CD1c-positive myeloid dendritic cell (primary cell): ENCODE data around the gene SLC17A4.
"Not testable (repeated sequence)": the region's sequence is repeated elsewhere in the genome, so short reads cannot be mapped to it uniquely, and the experiment has no call there.

Experiments used
- DNase-seq: peaks from one replicate; pipeline ENCODE4 v3.0.0-alpha.2; 2016; ENCODE audit errors: extremely low spot score

Gene SLC17A4

DNA sequence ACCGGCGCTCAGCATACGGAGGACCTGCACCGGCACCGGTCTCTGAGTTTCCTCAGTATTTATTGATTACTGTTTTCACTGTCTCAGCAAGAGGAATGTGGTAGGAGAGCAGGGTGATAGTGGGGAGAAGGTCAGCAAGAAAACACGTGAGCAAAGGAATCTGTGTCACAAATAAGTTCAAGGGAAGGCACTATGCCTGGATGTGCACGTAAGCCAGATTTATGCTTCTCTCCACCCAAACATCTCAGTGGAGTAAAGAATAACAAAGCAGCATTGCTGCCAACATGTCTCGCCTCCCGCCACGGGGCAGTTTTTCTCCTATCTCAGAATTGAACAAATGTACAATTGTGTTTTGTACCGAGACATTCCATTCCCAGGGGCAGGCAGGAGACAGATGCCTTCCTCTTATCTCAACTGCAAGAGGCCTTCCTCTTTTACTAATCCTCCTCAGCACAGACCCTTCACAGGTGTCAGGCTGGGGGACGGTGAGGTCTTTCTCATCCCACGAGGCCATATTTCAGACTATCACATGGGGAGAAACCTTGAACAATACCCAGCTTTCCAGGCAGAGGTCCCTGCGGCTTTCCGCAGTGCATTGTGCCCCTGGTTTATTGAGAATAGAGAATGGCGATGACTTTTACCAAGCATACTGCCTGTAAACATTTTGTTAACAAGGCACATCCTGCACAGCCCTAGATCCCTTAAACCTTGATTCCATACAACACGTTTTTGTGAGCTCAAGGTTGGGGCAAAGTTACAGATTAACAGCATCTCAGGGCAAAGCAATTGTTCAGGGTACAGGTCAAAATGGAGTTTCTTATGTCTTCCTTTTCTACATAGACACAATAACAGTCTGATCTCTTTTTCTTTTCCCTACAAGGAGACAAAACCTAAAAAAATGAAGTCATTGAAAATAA is 5.7 kb upstream of the SLC17A4 start:
- DNase-seq: not testable (repeated sequence)

DNA sequence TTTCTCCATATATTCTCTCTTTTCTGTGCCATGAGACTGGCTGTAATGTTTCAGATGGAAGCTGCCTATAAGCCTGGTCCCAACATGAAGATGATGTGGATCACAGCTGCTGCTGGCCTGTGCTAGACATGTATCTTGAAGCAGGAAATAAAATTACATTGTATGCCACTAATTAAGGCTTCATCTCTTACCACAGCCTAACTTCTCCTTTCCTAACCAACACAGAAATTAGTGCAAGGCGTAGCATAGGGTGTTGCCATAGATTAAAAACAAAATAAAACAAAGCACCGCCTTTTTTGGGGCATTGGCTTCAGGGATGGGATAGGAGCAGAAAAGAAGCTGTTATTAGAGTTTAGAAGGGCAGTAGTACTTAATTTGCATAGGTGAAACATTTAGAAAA is 4.7 kb upstream of the SLC17A4 start:
- peak; percentile 3 for DNase-seq

DNA sequence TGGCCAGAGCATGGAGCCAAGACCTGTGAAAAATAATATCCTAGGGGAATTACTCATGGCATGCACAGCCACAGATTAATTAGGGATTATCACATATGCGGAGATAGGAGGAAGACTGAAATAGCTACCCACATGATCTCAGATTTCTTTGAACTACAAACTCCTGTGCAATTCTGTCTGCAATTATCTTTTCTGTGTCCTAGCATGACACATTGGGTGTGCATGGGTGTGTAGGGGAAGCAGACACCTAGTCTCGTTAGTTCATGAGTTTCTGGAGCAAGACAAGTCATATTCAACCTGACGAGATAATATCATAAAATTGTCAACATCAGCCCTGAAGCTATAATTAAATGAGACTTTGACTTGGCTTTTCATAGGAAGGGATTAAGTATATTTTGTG is 3.6 kb upstream of the SLC17A4 start:
- no peak for DNase-seq

DNA sequence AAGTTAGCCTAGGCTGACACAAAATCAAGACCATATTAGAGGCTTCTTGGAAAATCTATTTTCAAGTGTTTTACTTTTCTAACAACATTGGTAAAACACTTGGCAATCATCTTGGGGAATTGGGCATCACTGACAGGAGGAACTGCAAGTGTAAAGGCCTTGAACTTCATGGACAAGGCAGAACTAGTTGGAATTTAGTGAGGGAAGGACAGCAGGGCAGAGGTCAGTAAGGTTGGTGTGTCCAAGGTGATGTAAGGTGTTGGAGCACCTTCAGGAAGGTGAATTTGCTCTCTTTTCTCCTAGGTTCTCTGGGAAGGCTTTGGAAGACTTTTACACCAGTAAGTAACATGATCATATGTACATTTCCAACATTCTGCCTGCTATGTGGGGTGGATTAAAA is 1.5 kb upstream of the SLC17A4 start:
- DNase-seq: no peak

DNA sequence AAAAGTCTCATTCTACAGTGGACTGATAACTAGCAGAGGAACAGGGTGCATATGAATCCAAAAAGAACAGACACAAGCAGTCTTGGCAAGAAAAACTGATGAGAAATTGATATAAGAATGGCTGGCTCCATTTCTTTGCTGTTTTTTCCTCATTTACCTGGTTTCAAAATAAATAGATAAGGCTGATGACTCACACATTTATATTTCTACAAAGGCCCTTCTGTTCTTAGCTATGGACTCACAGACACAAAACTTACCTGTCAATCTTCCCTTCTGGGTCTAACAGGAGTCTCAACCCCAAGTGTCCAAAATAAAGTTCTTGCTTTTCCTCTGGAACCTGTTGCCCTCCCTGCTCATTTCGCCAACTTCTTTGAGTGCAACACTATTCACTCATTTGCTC is 941 bp downstream of the SLC17A4 start:
- DNase-seq: no peak

DNA sequence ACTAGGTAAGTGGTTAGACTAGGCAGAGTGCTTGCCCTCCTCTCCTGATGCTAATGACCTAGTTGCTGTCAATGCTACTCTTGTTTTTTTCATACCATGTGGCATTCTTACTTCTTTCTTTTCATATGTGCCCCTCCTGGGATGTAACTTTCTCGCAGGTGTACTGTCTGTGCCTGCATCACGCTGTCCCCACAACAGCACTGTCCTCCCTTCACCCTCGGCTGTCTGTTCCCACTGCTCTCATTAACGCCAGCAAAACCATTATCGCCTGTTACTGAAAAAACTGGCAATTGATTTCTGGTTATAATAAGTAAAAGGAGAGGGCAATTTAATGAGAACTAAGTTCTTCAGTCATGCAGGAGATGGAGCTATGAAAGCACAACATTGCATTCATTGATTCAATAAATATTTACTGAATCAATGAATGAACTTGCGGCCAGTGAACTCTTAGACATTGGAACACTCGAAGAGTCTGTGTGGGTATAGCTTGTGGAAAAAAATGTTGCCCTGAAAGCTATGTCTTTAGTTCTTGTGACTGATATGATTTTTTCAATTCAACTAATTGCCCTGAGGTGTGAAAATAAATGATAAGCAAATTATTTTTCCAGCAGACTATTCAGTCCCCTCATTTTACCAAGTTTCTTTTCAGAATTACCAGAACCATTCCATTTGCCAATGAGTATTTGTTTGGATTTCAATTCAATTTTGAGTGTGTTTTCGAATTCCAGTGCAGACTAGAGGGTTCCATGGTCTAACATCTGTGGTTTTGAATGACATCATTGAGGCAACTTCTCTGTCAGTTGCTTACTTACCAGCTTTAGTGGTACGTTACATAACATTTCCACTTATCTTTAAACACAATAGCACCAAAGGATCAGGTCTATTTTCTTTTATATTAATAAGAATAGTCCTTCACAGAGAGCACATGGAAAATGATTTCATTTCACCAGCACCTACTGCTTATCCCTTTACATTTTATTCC is 2.1 kb downstream of the SLC17A4 start:
- DNase-seq: no peak

DNA sequence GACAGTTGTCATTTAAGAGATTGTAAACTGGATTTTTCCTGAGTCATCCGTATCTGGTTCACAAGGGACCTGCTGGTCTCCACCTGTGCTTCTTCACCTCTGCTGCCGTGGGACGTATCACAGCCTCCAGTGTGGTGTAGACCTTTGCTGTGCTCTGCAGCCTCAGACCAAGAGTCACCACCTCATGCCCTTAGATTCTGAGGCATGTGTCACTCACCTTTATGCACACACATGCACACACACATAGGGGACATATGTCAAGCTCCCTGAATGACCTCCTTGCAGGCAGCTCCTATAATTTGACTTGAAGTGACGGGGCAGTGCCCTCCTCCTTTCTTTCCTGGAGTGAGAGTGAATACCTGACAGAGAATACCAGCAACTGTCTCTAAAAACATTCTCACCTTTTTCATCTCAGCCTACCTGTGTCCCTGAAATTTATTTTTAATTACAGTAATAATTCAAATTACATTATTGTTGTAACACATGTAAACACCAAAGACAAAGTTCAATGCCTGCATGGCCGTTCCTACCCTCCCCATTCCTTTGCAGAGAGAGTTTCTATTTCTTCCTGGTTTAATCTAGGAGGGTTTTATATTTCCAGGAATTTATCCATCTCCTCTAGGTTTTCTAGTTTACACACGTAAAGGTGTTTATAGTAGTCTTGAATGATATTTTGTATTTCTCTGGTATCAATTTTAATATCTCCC is 3.5 kb downstream of the SLC17A4 start:
- no peak for DNase-seq

DNA sequence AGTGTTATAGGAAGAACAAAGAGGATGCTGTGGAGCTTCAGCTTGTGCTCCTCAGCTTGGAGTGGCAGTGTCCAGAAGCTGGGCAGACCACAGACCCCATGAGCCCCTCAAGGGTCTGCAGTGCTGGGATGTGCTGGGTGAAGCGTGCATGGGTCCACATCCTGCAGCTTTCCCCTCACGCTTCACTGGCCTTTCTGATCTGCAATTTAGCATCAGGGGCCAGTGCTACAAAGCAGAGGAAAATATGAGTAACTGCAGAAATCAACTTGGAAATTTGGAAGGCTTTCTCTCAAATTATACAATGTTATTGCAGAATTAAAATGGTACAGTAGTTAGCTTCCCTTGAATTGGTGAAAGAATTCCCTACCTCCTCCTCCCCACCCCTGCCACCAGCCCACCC is 10.1 kb downstream of the SLC17A4 start:
- no peak for DNase-seq

DNA sequence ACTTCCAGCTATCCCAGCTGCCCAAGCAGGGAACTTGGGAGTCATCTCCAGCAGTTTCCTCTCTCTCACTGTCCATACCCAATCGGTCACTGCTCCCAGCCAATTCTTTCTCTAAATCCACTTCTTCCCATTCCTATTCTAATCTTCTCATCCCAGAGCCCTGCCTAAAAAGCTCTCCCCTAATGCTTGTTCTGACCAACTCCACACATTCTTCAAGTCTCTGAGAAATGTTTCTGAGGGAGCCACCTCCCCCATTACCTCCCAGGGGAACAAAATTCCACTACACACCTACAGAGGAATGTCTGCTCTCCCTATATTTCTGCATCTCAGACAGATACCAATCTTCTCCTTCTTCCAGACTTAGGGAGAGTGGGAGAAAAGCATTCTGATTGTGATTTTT is 14.0 kb downstream of the SLC17A4 start:
- DNase-seq: no peak

DNA sequence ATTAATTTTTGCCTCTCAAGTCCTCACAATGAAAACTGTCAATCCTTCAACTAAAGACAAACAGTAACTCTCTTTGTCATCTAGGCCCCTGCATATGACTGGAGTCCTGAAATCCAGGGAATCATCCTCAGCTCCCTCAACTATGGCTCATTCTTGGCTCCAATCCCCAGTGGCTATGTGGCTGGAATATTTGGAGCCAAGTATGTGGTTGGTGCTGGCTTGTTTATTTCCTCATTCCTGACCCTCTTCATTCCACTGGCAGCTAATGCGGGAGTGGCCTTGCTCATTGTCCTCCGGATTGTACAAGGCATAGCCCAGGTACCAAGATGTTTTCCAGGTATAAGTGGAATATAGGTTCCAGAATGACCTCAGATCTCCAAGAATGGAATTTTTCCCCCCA is 15.4 kb downstream of the SLC17A4 start:
- no peak for DNase-seq

DNA sequence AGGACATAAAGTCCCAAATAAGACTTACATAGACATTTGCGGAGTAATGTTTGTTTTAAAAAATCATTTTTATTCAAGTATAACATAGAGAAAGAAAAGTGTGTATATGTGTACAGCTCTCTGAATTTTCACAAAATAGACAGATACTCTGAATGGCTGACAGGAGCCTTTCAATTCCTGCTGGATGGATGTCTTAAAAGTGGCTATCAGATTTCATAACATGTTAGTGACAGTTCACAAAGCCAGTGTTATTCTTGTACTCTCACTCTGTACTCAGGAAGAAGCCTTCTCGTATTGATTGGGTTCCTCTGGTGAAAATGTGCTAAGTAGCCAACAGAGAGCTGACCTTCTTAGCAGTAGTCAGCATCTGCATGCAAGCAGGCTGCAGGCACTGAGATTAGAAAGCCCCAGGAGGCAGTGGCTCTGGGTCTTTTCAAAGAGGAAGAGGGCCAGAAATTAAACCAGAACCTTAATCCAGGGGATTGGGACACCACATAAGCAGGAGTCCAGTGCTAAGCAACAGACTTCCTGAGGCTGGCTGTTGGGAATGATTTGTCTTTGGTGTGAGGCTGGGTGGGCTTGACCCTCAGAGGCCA is 19.7 kb downstream of the SLC17A4 start:
- DNase-seq: no peak

DNA sequence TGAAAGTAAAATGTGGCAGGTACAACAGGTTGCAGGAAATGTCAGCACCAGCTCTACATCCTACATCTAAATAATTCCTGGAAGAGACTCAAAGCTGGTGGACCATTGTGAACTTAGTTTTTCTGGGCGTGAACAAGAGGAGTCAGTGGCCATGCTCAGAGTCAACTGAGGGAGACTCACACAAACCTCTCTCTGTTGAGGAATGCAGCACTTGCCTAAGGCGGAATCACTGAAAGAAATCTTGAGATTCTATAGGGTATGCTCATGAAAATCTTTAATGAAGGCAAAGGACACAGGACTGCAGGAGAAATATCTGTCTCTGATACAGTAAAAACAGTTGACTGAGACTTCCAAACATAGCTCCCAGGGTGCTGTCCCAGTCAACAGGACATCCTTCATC is 22.5 kb downstream of the SLC17A4 start:
- DNase-seq: no peak

DNA sequence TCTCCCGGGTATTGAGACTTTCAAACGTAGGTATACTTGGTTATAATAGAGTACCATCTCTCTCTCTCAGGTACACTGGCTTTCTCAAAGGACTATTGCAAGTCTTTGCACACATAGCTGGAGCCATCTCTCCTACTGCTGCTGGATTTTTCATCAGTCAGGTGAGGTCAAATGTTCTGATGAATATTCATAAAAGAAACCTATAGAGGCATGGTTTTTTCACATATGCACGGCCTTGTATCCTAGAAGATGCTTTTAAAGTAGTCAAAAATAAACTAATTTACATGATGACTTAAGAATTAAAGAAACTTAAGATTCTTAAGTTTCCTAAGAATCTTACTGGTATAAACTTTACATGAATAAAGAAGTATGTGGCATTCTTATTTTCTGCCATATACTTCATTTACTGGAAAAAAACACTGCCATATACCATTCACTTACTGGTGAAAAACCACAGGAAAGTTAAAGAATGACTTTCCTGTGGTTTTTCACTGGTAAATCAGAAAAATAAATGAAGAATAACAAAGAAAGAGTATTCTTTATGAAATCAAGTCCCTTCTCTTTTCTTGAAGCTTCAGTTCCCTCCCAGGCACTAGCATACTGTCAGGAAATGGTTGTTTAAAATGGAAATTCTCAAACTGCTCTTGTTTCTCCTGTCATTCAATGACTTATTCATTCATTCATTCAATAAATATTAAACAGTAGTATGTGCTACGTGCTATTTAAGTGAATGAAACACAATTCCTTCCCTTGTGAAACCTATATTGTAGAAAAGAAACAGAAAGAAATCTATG is 23.5 kb downstream of the SLC17A4 start:
- DNase-seq: no peak

DNA sequence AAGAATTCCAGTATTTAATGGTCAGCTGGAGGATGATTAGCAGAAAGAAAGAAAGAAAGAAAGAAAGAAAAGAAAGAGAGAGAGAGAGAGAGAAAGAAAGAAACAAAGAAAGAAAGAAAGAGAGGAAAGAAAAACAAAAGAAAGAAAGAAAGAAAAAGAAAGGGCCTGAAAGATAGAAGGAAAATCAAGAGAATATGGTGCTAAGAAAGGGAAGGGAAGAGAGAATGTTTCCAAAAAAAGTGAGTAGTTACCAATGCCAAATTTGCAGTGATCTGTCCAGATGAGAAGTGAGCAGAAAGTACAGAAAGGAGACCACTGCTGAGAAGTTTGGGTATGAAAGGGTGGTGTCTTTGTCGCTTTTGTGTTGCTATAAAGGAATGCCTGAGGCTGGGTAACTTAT is 26.6 kb downstream of the SLC17A4 start:
- DNase-seq: no peak

DNA sequence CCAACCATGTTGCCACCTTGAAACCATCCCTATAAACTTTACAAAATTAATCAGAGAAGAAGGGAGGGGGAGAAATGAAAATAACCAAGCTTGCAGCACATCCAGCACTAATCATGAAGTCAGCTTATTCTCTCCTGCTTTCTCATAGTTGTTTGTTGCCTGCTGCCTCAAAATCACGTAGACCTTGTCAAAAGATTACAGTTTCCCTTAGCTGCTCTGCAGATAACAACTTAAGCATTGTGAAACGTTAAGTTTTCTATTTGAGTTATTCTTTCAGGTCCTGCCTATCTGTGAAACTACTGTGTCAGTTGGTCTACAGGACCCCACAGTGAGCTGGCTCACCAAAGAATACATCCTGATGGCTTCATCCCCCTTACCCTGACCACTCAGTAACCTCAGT is 32.9 kb downstream of the SLC17A4 start:
- DNase-seq: no peak

DNA sequence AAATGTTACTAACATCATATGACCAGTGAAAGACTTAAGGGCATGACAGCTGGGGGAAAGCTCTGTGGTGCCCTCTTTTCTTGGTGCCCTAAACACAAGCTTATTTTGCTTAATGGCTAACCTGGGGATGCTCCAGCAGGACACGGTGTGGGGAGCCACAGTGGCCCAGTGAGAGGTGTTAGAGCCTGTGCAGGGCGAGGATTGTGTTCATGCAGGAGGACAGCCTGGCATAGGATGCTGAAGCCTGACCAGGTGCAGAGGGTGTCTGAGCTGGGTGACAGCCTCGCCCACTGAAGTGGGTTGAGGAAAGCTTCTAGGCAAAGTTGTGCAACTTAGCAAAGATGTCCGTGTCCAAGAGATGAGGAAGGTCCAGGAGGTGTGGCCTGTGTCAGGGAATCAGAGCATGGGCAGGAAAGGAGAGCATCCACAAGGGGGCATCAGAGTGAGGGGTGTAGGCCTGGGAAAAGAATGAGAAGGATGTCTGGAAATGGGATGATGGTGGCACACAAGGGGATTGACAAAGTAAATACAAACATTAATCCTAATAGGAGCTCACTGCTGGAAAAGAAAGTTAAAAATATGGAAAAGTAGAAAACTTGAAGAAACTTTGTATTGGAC is 33.9 kb downstream of the SLC17A4 start:
- DNase-seq: peak; percentile 56

DNA sequence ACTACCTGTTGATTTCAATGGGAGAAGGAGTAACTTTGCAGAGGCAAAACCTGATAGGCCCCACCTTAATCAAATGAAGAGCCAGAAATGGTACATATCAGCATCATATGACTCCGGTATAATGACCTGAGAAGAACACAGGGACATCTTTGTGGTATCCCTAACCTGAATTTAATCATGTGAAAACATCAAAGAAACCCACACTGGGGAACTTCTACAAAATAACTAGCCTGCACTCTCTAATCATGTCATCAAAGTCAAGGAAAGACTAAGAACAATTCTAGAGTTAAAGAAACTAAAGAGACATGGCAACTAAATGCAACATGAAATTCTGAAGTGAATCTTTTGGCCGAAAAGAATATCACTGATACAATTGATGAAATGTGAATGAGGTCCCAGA is 34.9 kb downstream of the SLC17A4 start:
- DNase-seq: no peak

DNA sequence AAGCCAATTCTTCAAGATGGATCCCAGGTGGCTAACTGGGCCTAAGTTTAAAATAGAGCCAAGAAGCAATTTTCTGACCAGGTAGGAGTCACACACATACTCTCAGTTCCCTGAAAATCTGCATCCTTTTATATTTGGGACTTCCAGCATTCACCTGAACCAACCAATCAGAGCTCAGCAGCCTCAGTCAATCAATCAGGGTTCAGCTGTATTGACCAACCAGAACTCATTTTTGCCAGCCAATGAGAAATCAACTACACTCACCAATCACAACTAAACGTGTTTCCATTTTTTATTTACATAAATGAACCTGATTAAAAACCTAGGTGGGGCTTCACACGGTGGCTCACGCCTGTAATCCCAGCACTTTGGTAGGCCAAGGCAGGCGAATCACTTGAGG is 37.5 kb downstream of the SLC17A4 start:
- DNase-seq: no peak

DNA sequence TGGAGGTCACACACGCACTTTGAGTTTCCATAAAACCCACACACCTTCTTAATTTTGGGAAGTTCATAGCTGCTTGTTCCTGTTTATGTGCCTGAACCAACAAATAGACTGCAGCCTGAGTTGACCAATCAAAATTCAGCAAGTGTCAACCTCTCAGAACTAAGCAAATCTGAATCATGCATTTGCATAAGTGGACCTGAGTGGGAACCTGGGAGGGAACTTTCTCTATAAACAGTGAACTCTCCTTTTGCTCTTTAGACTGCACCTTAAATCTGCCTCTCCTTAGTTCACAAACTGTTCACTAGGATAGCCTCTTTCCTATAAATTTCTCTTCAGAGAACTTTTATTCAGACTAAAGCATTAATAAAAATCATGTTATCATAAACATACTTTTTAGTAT is 39.4 kb downstream of the SLC17A4 start:
- peak; percentile 41 for DNase-seq

DNA sequence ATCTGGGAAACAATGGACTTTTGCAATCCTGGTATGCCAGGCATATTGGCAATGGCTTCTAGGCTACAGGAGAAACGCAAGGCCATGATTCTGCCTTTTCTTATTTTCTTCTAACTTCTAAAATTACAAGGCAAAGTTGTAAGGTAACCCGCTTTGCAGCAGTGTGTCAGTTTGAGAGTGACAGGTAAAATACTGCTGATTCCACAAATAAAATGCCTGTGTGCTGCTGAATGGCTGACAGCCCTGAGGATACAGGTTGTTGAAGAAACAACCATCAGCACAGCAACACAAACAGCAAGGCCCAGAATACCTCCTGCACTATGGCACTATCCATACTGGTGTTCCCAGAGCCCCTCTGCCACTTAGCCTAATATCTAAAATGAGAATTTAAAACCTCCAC is 40.2 kb downstream of the SLC17A4 start:
- DNase-seq: no peak
